Measurements from ENCODE around the gene MFSD11. TPM values are rescaled to one million over a fixed set of nuclear protein-coding genes. Genes with fewer than 3 reads are reported as not detected.
"Not testable (repeated sequence)": the region's sequence is repeated elsewhere in the genome, so short reads cannot be mapped to it uniquely, and the experiment has no call there.

MFSD11 gene
- 27.0 TPM for total RNA-seq
- long read RNA-seq, transcript MFSD11-217 (14 exons, 1,891 nt), result minor isoform, 10 of 46 reads
- long read RNA-seq, transcript MFSD11-211 (13 exons, 3,612 nt), result major isoform, 13 of 46 reads
- long read RNA-seq, partial matches to known transcripts, result 3 of 46 reads
- long read RNA-seq, other reads (novel, unspliced or antisense), result 16 of 46 reads

GRCh38 chr17:76737676-76738467 lies at the start of gene MFSD11:
MFSD11 (plus strand) TSS chr17:76738119; CDS start chr17:76738353, 234 bp downstream.
- peak; percentile 96 for DNase-seq (ENCODE audit: low spot score)
- intact Hi-C loops (cut with DNase I), result loop anchor here (1.0 kb wide), 1 partner anchor 12 kb away; the partner anchor contains the start of genes JMJD6 and METTL23

GRCh38 chr17:76688165-76688622 lies 49.7 kb upstream of the MFSD11 start:
- DNase-seq (ENCODE audit: low spot score), result peak; percentile 77
- intact Hi-C loops (cut with DNase I), result loop anchor here (1.0 to 2.0 kb wide), 2 partner anchors 12 to 21 kb away; no protein-coding TSS in a partner anchor

- no peak for DNase-seq (ENCODE audit: low spot score)
- intact Hi-C loops (cut with DNase I), result loop anchor here (2.0 kb wide), 1 partner anchor 19 kb away; no protein-coding TSS in a partner anchor
Measured at GRCh38 chr17:76689859-76690258, 48.1 kb upstream of the MFSD11 start.

GRCh38 chr17:76690596-76691280 lies 47.2 kb upstream of the MFSD11 start:
- intact Hi-C loops (cut with DNase I), result no loop called here
- no peak for DNase-seq (ENCODE audit: low spot score)

- intact Hi-C loops (cut with DNase I), result no loop called here
- DNase-seq (ENCODE audit: low spot score), result no peak
Measured at GRCh38 chr17:76691379-76692191, 46.3 kb upstream of the MFSD11 start.

GRCh38 chr17:76695059-76695831 lies 42.7 kb upstream of the MFSD11 start:
- intact Hi-C loops (cut with DNase I), result no loop called here
- DNase-seq (ENCODE audit: low spot score), result no peak

- no peak for DNase-seq (ENCODE audit: low spot score)
- intact Hi-C loops (cut with DNase I), result no loop called here
Measured at GRCh38 chr17:76696763-76697701, 40.9 kb upstream of the MFSD11 start.

- DNase-seq (ENCODE audit: low spot score), result no peak
- intact Hi-C loops (cut with DNase I), result no loop called here
Measured at GRCh38 chr17:76697702-76698465, 40.0 kb upstream of the MFSD11 start.

GRCh38 chr17:76698466-76698977 lies 39.4 kb upstream of the MFSD11 start:
- intact Hi-C loops (cut with DNase I); DNase-seq (ENCODE audit: low spot score): not testable (repeated sequence)

- DNase-seq (ENCODE audit: low spot score), result no peak
- intact Hi-C loops (cut with DNase I), result loop anchor here (1.0 kb wide), 2 partner anchors 9 to 12 kb away; no protein-coding TSS in a partner anchor
Measured at GRCh38 chr17:76700270-76700616, 37.7 kb upstream of the MFSD11 start.

- intact Hi-C loops (cut with DNase I), result loop anchor here (1.0 kb wide), 2 partner anchors 8 to 13 kb away; no protein-coding TSS in a partner anchor
Measured at GRCh38 chr17:76700617-76701470, 37.1 kb upstream of the MFSD11 start.

GRCh38 chr17:76701471-76701967 lies 36.4 kb upstream of the MFSD11 start:
- intact Hi-C loops (cut with DNase I), result no loop called here
- no peak for DNase-seq (ENCODE audit: low spot score)

More at GRCh38 chr17:76700617-76701470, 37.1 kb upstream of the MFSD11 start:
- no peak for DNase-seq (ENCODE audit: low spot score)

GRCh38 chr17:76702076-76702475 lies 35.8 kb upstream of the MFSD11 start:
- no peak for DNase-seq (ENCODE audit: low spot score)
- intact Hi-C loops (cut with DNase I), result no loop called here

GRCh38 chr17:76702941-76703637 lies 34.8 kb upstream of the MFSD11 start:
- DNase-seq (ENCODE audit: low spot score), result no peak
- intact Hi-C loops (cut with DNase I), result no loop called here

GRCh38 chr17:76704805-76705204 lies 33.1 kb upstream of the MFSD11 start:
- DNase-seq (ENCODE audit: low spot score), result no peak
- intact Hi-C loops (cut with DNase I), result no loop called here
